GM19452 (cell line): ENCODE measurements around the gene MARCOL.

Experiments
- ATAC-seq: cut with Tn5 transposase; IDR thresholded peaks from one replicate; pipeline ENCODE4 v1.9.1; 2021; ENCODE audit not compliant: unreplicated experiment

Gene MARCOL

GRCh38 chr5:148238418-148238794 is at the start of gene MARCOL:
MARCOL (plus strand) TSS chr5:148238525; CDS start chr5:148238598, 73 bp downstream.
- ATAC-seq = no peak

- ATAC-seq = no peak
Observed at GRCh38 chr5:148191010-148191409, 47.3 kb upstream of the MARCOL start.

GRCh38 chr5:148193202-148193601 is 45.1 kb upstream of the MARCOL start:
- no peak for ATAC-seq

GRCh38 chr5:148201151-148201550 is 37.2 kb upstream of the MARCOL start:
- ATAC-seq = no peak

- no peak for ATAC-seq
Observed at GRCh38 chr5:148202531-148203203, 35.7 kb upstream of the MARCOL start, which contains the start of gene SPINK6. SPINK6 (plus strand) TSS chr5:148203042; CDS start chr5:148203097, 55 bp downstream.

- ATAC-seq = no peak
Observed at GRCh38 chr5:148205044-148205806, 33.1 kb upstream of the MARCOL start.

GRCh38 chr5:148205865-148206264 is 32.5 kb upstream of the MARCOL start:
- ATAC-seq = no peak

GRCh38 chr5:148206620-148207019 is 31.7 kb upstream of the MARCOL start:
- ATAC-seq = no peak

- no peak for ATAC-seq
Observed at GRCh38 chr5:148208226-148208625, 30.1 kb upstream of the MARCOL start.

- no peak for ATAC-seq
Observed at GRCh38 chr5:148209151-148209770, 29.1 kb upstream of the MARCOL start.

- no peak for ATAC-seq
Observed at GRCh38 chr5:148214665-148215185, 23.6 kb upstream of the MARCOL start.

- no peak for ATAC-seq
Observed at GRCh38 chr5:148221508-148221907, 16.8 kb upstream of the MARCOL start.

GRCh38 chr5:148224117-148224742 is 14.1 kb upstream of the MARCOL start:
- no peak for ATAC-seq

- no peak for ATAC-seq
Observed at GRCh38 chr5:148228392-148228984, 9.8 kb upstream of the MARCOL start.

- ATAC-seq = no peak
Observed at GRCh38 chr5:148229840-148230239, 8.5 kb upstream of the MARCOL start.

GRCh38 chr5:148230240-148230639 is 8.1 kb upstream of the MARCOL start:
- no peak for ATAC-seq

- no peak for ATAC-seq
Observed at GRCh38 chr5:148237785-148238417, 424 bp upstream of the MARCOL start.

GRCh38 chr5:148248894-148249293 is 10.6 kb downstream of the MARCOL start:
- no peak for ATAC-seq

- no peak for ATAC-seq
Observed at GRCh38 chr5:148255456-148255855, 17.1 kb downstream of the MARCOL start.

GRCh38 chr5:148259288-148259687 is 21.0 kb downstream of the MARCOL start:
- ATAC-seq = no peak
